ENCODE data around the gene PDE4D.

PDE4D gene

DNA sequence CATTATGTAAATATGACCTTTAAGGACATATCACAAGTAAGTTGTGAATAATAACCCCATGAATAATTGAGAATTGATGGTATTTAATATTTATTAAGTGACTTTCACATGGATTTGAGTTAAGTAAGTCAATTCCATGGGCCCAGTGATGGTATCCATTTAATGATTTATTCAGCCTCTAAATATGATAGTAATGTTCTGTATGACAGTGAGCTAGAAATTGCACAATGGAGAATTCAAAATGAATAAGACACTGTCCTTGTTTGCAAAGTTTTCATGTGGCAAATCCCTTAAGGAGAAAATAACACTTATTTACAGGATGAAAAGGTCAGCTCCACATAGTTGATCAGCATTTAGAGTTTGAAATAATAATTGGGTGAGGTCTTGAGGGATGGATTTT lies 160.7 kb downstream of the PDE4D start:
- no peak for TF ChIP-seq FOXP2 (optimal IDR thresholded peaks at IDR 0.05; ENCODE audit: borderline replicate concordance, extremely low read depth, extremely low read length, insufficient read depth)
- TF ChIP-seq, protein P1, sequence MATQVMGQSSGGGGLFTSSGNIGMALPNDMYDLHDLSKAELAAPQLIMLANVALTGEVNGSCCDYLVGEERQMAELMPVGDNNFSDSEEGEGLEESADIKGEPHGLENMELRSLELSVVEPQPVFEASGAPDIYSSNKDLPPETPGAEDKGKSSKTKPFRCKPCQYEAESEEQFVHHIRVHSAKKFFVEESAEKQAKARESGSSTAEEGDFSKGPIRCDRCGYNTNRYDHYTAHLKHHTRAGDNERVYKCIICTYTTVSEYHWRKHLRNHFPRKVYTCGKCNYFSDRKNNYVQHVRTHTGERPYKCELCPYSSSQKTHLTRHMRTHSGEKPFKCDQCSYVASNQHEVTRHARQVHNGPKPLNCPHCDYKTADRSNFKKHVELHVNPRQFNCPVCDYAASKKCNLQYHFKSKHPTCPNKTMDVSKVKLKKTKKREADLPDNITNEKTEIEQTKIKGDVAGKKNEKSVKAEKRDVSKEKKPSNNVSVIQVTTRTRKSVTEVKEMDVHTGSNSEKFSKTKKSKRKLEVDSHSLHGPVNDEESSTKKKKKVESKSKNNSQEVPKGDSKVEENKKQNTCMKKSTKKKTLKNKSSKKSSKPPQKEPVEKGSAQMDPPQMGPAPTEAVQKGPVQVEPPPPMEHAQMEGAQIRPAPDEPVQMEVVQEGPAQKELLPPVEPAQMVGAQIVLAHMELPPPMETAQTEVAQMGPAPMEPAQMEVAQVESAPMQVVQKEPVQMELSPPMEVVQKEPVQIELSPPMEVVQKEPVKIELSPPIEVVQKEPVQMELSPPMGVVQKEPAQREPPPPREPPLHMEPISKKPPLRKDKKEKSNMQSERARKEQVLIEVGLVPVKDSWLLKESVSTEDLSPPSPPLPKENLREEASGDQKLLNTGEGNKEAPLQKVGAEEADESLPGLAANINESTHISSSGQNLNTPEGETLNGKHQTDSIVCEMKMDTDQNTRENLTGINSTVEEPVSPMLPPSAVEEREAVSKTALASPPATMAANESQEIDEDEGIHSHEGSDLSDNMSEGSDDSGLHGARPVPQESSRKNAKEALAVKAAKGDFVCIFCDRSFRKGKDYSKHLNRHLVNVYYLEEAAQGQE (IDR thresholded peaks at IDR 0.05; ENCODE audit: insufficient read depth in 1 of 2, low read depth in 2 of 2, low read length in 2 of 2): no peak
- no peak for TF ChIP-seq TAF1 (IDR thresholded peaks at IDR 0.05; ENCODE audit: borderline replicate concordance, insufficient read depth, low read length)
- no peak for TF ChIP-seq SIN3A (IDR thresholded peaks at IDR 0.05; ENCODE audit: borderline replicate concordance, insufficient read depth, low read length)
- TF ChIP-seq POLR2AphosphoS5 (IDR thresholded peaks at IDR 0.05; ENCODE audit: low read depth, low read length): no peak

DNA sequence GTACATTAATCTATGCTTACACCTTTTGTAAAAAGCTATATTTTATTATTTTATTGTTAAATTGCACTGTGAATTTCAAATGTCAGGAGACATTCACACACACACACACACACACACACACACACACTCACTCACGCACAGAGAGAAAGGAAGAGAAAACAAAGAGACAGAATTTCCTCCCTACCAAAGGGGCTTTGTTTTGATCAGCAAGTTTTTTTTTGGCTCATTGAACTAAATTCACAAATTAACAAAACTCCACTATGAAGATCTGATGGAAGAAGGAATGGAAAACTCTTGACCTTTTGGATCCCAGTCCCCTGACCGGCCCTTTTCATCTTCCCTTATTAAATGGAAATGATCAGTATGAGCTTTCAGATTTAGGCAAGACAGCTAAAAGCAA lies 161.2 kb downstream of the PDE4D start:
- no peak for TF ChIP-seq FOXP2 (optimal IDR thresholded peaks at IDR 0.05; ENCODE audit: borderline replicate concordance, extremely low read depth, extremely low read length, insufficient read depth)
- no peak for TF ChIP-seq TAF1 (IDR thresholded peaks at IDR 0.05; ENCODE audit: borderline replicate concordance, insufficient read depth, low read length)
- TF ChIP-seq, protein P1 (IDR thresholded peaks at IDR 0.05; ENCODE audit: insufficient read depth in 1 of 2, low read depth in 2 of 2, low read length in 2 of 2): no peak
- no peak for TF ChIP-seq POLR2AphosphoS5 (IDR thresholded peaks at IDR 0.05; ENCODE audit: low read depth, low read length)
- TF ChIP-seq SIN3A (IDR thresholded peaks at IDR 0.05; ENCODE audit: borderline replicate concordance, insufficient read depth, low read length): no peak

DNA sequence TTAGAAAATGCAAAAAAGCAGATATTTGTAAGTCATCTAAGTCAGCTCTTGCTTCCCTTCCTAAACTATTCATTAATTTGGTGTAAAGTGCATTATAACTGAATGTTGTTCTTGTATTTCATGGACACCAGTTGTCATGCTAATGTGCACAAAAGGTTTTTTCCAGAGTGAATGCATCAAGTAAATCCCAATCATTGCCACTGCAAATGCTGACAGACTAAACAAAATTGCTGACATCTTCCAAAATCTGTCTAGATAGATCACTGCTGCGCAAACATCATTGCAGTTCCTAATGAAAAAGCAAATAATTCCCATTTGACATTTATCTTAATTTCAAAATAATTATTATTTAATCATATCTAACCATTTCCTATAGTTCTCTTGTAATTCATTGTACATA lies 161.7 kb downstream of the PDE4D start:
- TF ChIP-seq TAF1 (IDR thresholded peaks at IDR 0.05; ENCODE audit: borderline replicate concordance, insufficient read depth, low read length): no peak
- no peak for TF ChIP-seq FOXP2 (optimal IDR thresholded peaks at IDR 0.05; ENCODE audit: borderline replicate concordance, extremely low read depth, extremely low read length, insufficient read depth)
- TF ChIP-seq, protein P1 (IDR thresholded peaks at IDR 0.05; ENCODE audit: insufficient read depth in 1 of 2, low read depth in 2 of 2, low read length in 2 of 2): no peak
- no peak for TF ChIP-seq POLR2AphosphoS5 (IDR thresholded peaks at IDR 0.05; ENCODE audit: low read depth, low read length)
- no peak for TF ChIP-seq SIN3A (IDR thresholded peaks at IDR 0.05; ENCODE audit: borderline replicate concordance, insufficient read depth, low read length)

DNA sequence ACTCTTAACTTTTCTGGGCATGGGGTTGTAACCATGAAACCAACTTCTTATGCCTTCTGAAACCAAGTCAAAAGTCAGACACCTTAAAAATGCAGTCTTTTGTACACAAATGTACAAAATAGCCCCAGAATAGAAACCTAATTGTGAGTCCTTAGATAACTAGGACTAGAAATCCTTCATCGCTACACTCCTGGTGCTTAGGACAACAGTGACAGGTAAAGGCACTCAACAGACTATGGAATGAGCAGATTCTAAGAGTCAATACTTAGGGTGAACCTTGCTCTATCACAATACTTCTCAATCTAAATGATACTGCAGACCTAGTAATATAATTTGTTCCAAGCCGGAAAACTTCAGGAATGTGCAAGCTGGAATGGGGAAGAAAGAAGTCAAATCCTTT lies 163.7 kb downstream of the PDE4D start:
- TF ChIP-seq FOXP2 (optimal IDR thresholded peaks at IDR 0.05; ENCODE audit: borderline replicate concordance, extremely low read depth, extremely low read length, insufficient read depth) (no peak), TAF1 (IDR thresholded peaks at IDR 0.05; ENCODE audit: borderline replicate concordance, insufficient read depth, low read length) (no peak), POLR2AphosphoS5 (IDR thresholded peaks at IDR 0.05; ENCODE audit: low read depth, low read length) (no peak), SIN3A (IDR thresholded peaks at IDR 0.05; ENCODE audit: borderline replicate concordance, insufficient read depth, low read length) (no peak)
- TF ChIP-seq, protein P1 (IDR thresholded peaks at IDR 0.05; ENCODE audit: insufficient read depth in 1 of 2, low read depth in 2 of 2, low read length in 2 of 2): no peak

DNA sequence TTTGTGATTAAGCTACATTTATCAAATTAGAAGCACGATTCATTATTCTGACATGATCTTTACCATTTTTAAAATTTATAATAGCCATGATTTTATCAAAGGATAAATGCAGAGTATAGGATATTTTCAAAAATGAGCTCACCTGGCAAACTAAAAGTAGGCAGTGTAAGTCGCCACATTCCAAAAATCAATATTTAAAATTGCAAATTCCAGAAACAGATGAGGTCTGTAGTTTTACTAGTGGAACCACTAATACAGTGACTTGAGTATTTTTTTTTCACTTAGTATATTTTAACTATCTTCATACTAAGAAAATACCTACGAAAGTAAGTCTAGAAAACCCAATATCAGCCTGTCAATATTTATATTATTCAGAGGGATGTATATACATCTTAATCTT lies 164.2 kb downstream of the PDE4D start:
- TF ChIP-seq SIN3A (IDR thresholded peaks at IDR 0.05; ENCODE audit: borderline replicate concordance, insufficient read depth, low read length) (no peak), POLR2AphosphoS5 (IDR thresholded peaks at IDR 0.05; ENCODE audit: low read depth, low read length) (no peak), TAF1 (IDR thresholded peaks at IDR 0.05; ENCODE audit: borderline replicate concordance, insufficient read depth, low read length) (no peak), FOXP2 (optimal IDR thresholded peaks at IDR 0.05; ENCODE audit: borderline replicate concordance, extremely low read depth, extremely low read length, insufficient read depth) (no peak)
- TF ChIP-seq, protein P1 (IDR thresholded peaks at IDR 0.05; ENCODE audit: insufficient read depth in 1 of 2, low read depth in 2 of 2, low read length in 2 of 2): no peak
